Measurements from ENCODE around the gene TMEM238. TPM values are rescaled to one million over a fixed set of nuclear protein-coding genes. Genes with fewer than 3 reads are reported as not detected.
A peak's percentile ranks its signal among the peaks of the same experiment; 100 is the strongest.

TMEM238 gene
- total RNA-seq, 3 donors from 2014 or later (not counting 1 experiment from before 2014, with no cell fraction given): 2.9 to 5.1 (median 4.0) TPM

- under 1% methylated on average over 68 of the region's 68 CpGs for WGBS (ENCODE audit: insufficient coverage)
- peak; percentile 79 to 93 (median 84) for ATAC-seq
- Histone ChIP-seq H3K9me3 (ENCODE audit: control insufficient read depth, insufficient read depth, low read length) (no peaks in the 10 kb centered on the region), H3K27ac (ENCODE audit: low read length) (peak within 1 kb of the TSS; percentile 94), H3K4me1 (ENCODE audit: control insufficient read depth, insufficient read depth, low read length) (peaks cover 63% of the 10 kb centered on the region), H3K36me3 (ENCODE audit: control insufficient read depth, insufficient read depth, low read length) (peaks cover 39% of the 10 kb centered on the region), H3K27me3 (ENCODE audit: control insufficient read depth, insufficient read depth, low read length) (no peaks in the 10 kb centered on the region), H3K4me3 (ENCODE audit: low read length) (peak within 1 kb of the TSS; percentile 72)
- Mint-ChIP-seq H3K36me3 (no peaks in the 10 kb centered on the region), H3K4me3 (peak within 1 kb of the TSS; percentile 97), H3K4me1 (peaks cover 54 to 79% of the 10 kb centered on the region in 2 donors), H3K9me3 (no peaks in the 10 kb centered on the region), H3K27ac (peak within 1 kb of the TSS; percentile 94 to 100), H3K27me3 (ENCODE audit: low read depth in 2 of 2) (no peaks in the 10 kb centered on the region)
- no peak for TF ChIP-seq CTCF (IDR thresholded peaks at IDR 0.05)
- intact Hi-C loops (cut with micrococcal nuclease): loop anchor here (1.0 to 2.0 kb wide), 3 partner anchors 23 to 85 kb away; partner anchors contain the start of gene KMT5C
- DNase-seq: peak; percentile 98 to 99
Measured at GRCh38 chr19:55385724-55386492, 1.8 kb upstream of the TMEM238 start, which contains the start of gene RPL28. Gene RPL28 (plus strand): TSS chr19:55385932. CDS start chr19:55386358, 426 bp downstream.

GRCh38 chr19:55384920-55385723, 1.0 kb upstream of the TMEM238 start:
- Mint-ChIP-seq H3K4me1 (peaks cover 54 to 73% of the 10 kb centered on the region in 2 donors), H3K9me3 (no peaks in the 10 kb centered on the region), H3K27me3 (ENCODE audit: low read depth in 2 of 2) (no peaks in the 10 kb centered on the region), H3K4me3 (peak overlapping the region; percentile 97), H3K36me3 (no peaks in the 10 kb centered on the region), H3K27ac (peak overlapping the region; percentile 94 to 100)
- no peak for TF ChIP-seq CTCF (IDR thresholded peaks at IDR 0.05)
- Histone ChIP-seq H3K36me3 (ENCODE audit: control insufficient read depth, insufficient read depth, low read length) (peaks cover 33% of the 10 kb centered on the region), H3K4me1 (ENCODE audit: control insufficient read depth, insufficient read depth, low read length) (peaks cover 58% of the 10 kb centered on the region), H3K4me3 (ENCODE audit: low read length) (peak overlapping the region; percentile 72), H3K9me3 (ENCODE audit: control insufficient read depth, insufficient read depth, low read length) (no peaks in the 10 kb centered on the region), H3K27ac (ENCODE audit: low read length) (peak overlapping the region; percentile 94), H3K27me3 (ENCODE audit: control insufficient read depth, insufficient read depth, low read length) (no peaks in the 10 kb centered on the region)
- ATAC-seq (peak; percentile 75 to 89 (median 79)), DNase-seq (peak; percentile 89 to 97)
- intact Hi-C loops (cut with micrococcal nuclease): loop anchor here (1.0 to 2.0 kb wide), 3 partner anchors 24 to 84 kb away; partner anchors contain the start of gene KMT5C
- 7% methylated on average over 33 of the region's 34 CpGs for WGBS (ENCODE audit: insufficient coverage)

GRCh38 chr19:55383279-55384130, 587 bp downstream of the TMEM238 start:
- Mint-ChIP-seq H3K4me3 (peak overlapping the region; percentile 88), H3K27me3 (ENCODE audit: low read depth in 2 of 2) (no peaks in the 10 kb centered on the region), H3K9me3 (no peaks in the 10 kb centered on the region), H3K36me3 (no peaks in the 10 kb centered on the region), H3K27ac (peak overlapping the region; percentile 67 to 78), H3K4me1 (peaks cover 47 to 58% of the 10 kb centered on the region in 2 donors)
- peak; percentile 47 to 72 for DNase-seq
- 3% methylated on average over 88 of the region's 88 CpGs for WGBS (ENCODE audit: insufficient coverage)
- Histone ChIP-seq H3K27ac (ENCODE audit: low read length) (peak overlapping the region; percentile 58), H3K36me3 (ENCODE audit: control insufficient read depth, insufficient read depth, low read length) (peaks cover 18% of the 10 kb centered on the region), H3K4me1 (ENCODE audit: control insufficient read depth, insufficient read depth, low read length) (peaks cover 44% of the 10 kb centered on the region), H3K9me3 (ENCODE audit: control insufficient read depth, insufficient read depth, low read length) (no peaks in the 10 kb centered on the region), H3K4me3 (ENCODE audit: low read length) (peak overlapping the region; percentile 37), H3K27me3 (ENCODE audit: control insufficient read depth, insufficient read depth, low read length) (no peaks in the 10 kb centered on the region)
- intact Hi-C loops (cut with micrococcal nuclease): loop anchor here (2.0 kb wide), 2 partner anchors 25 to 83 kb away; no protein-coding TSS in a partner anchor
- no peak for TF ChIP-seq CTCF (IDR thresholded peaks at IDR 0.05)
- ATAC-seq: peak in 2 of 3 donors; percentile 1 to 6
